DLD1 (cell line): Measurements from ENCODE around the gene PRDM7.
"Not testable (repeated sequence)": the region's sequence is repeated elsewhere in the genome, so short reads cannot be mapped to it uniquely, and the experiment has no call there.

Source experiments
- in situ Hi-C: cut with HindIII; loops from 2 replicates; pipeline ENCODE4 v1.10.0; 2017; ENCODE audit warnings: low sequenced_read_pairs

PRDM7 gene

DNA sequence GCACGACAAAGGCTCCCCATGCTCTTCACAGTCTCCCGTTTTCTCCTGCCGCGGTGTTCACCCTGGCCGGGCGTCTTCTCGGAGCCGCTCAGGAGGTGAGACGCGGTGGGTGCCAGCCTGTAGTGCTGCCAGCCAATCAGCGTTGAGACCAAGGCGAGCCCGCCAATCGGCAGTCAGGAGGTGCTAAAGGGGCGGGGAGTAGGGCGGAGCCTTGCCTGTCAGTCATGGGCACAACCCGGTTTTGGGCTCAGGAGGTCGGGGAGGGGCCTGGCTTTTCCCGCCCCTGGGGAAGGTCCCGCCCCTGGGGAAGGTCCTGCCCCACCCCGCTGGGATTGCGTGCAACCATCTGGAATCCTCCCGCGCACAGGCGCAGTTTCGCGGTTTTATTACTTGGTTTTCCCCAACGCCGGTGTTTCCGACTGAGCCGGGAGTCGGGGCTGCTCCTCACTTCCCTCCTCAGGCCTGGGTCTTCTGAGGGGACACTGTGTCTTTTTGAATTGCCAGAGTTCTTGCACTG lies at the start of gene PRDM7:
TSS of gene PRDM7 (minus strand) at position 92 of the 517 bp plus-strand sequence. CDS start 1,421 bp downstream, outside the sequence.
- in situ Hi-C loops = no loop called here

DNA sequence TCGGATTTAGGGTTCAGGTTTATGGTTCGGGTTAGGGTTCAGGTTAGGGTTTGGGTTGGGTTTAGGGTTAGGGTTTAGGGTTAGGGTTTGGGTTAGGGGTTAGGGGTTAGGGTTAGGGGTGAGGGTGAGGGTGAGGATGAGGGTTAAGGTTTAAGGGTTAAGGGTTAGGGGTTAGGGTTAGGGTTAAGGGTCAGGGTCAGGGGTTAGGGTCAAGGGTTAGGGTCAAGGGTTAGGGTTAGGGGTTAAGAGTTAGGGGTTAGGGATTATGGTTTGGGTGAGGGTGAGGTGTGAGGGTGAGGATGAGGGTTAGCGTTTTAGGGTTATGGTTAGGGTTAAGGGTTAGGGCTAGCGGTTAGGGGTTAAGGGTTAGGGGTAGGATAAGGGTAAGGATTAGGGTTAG lies 44.7 kb upstream of the PRDM7 start:
- in situ Hi-C loops = not testable (repeated sequence)

DNA sequence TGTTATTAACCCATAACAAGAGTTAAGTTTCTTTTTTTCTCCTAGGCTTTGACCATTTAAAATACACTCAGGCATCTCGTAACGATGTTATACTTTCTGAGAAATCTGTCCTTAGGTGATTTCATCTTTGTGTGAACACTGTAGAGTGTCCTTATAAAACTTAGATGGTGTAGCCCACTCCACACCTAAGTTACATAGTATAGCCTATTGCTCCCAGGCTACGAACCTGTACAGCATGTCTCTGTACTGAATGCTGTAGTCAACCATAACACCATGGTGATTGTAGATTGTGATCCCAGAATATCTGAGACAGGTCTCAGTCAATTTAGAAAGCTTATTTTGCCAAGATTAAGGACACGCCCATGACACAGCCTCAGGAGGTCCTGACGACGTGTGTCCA lies 30.5 kb upstream of the PRDM7 start:
- in situ Hi-C loops = not testable (repeated sequence)

DNA sequence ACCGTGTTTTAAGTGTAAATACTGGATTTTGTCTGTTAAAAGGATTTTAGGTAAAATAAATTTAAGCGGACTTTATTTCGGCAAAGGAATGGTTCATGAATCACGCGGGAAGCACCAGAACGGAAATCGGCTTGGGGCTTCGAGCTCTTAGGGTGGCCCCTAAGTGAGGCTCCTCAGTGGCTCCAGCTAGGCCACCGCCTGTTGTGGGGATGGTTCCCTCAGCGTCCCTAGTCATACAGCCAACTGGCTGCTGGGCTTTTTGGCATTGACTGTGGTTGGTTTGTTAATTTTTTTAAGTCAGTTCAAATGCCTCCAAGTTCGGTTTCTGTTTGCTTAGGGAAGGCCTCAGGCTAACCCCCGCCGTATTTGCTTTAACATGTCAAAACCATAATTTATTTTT lies 29.9 kb upstream of the PRDM7 start:
- in situ Hi-C loops = not testable (repeated sequence)

DNA sequence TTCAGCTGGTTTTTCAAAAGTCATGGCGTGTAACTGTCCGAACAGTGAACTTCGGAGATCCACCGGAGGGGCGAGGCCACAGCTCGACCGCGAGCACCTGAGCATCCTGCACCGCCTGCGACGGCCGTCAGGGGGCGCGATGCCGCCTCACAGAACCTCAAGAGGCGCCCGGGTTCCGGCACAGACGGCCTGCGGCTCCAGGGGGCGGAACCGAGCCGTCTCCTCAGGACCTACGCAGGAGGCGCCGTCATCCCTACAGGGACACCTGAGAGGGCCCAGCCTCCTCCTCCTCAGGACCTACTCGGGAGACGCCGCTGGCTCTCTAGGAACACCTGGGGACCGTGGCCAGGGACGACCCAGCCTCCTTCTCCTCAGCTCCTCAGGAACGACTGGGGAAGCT lies 29.1 kb upstream of the PRDM7 start:
- in situ Hi-C loops = not testable (repeated sequence)

DNA sequence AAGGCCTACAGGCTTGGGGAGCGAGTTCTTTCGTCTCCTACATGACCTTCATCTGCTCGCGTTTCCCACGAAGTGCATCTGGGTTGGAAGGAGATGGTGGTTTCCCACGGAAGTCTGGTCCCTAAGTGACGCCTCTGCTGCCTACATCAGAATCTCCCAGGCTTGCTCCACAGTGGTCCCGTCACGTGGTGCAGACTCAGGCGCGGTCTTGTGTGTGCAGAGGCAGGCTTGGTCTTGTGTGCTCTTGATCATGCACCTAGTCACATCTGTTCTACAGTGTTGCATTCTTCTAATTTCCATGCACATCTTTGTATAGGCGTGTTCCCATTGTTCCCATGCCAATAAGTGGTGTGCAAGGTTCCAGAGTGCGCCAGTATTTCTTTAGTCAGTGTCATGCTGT lies 27.6 kb upstream of the PRDM7 start:
- in situ Hi-C loops = not testable (repeated sequence)

DNA sequence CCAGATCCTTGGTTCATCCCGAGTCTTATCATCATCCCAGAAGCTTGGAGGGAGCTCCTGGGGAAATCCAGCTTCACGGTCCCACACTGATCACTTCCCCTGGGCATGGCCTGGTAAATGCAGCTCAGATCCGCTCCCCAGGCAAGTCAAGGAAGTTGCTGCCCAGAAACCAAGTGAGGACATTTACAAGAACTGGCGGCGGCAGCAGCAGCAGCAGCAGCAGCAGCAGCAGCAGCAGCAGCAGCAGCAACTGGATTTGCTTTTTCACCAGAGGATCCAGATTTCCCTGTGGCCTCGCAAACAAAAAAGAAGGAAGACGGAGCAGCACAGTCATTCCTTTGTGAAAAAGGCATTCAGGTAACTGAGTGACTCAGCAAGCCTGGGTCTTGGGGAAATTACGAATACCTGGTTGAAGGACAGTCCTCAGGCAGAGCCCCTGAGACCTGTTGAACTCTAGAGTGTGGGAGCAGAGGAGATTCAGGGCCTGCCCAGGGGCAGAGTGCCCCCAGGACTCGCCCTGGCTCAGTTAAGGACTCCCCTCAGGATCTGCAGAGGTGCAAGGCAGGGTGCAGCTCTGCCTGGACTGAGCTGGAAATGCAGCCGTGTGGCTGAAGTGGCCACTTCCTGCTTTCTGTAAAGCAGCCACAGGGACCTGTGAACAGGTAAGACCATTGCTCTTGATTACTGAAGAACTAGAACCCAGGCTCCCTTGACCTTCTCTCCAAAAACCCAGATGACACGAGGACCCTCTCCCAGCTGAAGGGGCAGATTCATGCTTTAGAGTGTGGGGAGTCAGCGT lies 25.2 kb upstream of the PRDM7 start:
- in situ Hi-C loops = not testable (repeated sequence)

DNA sequence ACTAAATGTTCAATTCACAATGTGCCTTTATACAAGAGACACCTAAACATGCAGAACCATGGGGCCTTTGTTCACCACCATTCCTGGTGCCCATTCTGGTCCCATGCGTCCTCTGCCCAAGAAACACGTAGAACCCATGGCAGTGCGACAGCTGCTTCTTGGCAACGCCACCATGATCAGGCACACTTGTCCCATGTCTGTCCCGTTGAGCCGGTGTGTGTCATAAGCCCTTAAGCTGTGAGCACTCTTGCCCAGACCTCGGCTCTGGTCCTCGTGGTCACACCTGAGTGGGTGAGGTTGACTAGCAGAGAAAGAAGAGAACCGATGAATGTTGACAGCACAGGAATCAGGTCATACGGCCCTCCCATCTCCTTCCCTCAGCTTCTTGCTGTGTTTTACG lies 24.2 kb upstream of the PRDM7 start:
- in situ Hi-C loops = not testable (repeated sequence)

DNA sequence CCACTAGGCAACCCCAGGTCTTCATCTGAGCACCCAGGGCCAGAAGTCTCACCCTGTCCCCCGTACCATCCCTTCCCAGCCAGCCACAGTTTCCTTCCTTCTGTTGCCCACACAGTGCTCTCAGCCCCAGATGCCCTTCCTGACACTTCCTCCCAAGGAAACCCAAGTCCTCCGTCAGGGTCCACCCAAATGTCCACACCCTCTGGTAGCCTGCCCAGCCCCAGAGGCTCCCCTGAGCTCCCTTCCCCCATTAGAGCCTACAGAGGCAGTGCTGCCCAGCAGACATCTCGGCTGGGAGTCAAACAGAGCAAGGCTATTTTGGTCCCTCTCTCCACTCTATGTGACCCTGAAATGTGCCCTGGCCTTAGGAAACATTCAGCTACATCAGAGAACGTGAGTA lies 23.7 kb upstream of the PRDM7 start:
- in situ Hi-C loops = not testable (repeated sequence)

DNA sequence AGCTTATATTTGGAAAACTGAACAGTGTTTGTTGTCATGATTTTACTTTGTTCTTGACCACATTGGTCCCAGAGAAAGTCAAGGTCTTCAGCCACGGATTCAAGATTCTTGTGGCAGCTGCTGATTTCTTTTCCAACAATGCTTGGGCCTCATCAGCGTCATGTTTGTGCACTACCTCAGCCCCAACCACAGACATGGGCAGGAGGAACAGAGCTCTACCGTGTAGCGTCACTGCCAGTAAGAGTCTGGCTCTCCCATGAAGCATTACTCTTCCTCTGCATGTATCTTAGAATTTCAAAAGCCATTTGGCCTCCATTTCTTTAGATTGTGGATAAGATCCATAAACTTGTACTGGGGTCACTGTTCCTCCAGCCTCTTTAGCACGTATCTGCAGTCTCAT lies 23.1 kb upstream of the PRDM7 start:
- in situ Hi-C loops = not testable (repeated sequence)

DNA sequence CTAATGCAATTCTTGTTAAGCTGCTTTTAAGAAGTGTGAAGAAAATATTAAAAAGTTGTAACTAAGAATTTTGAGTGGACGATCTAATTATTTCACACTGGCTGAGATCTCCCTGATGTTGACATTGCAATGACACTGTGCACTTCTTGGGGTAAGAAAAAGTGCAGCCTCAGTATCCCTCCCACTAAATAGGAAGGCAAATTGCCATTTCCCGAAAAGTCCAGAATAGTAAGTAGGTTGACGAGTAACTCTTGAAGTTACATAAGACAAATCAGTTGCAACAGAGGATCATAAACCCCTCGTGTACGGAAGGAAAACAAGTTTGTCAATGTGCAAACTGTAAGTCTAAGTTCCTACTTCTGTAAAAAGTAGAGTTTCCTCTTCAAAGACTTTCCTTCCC lies 21.8 kb upstream of the PRDM7 start:
- in situ Hi-C loops = not testable (repeated sequence)

DNA sequence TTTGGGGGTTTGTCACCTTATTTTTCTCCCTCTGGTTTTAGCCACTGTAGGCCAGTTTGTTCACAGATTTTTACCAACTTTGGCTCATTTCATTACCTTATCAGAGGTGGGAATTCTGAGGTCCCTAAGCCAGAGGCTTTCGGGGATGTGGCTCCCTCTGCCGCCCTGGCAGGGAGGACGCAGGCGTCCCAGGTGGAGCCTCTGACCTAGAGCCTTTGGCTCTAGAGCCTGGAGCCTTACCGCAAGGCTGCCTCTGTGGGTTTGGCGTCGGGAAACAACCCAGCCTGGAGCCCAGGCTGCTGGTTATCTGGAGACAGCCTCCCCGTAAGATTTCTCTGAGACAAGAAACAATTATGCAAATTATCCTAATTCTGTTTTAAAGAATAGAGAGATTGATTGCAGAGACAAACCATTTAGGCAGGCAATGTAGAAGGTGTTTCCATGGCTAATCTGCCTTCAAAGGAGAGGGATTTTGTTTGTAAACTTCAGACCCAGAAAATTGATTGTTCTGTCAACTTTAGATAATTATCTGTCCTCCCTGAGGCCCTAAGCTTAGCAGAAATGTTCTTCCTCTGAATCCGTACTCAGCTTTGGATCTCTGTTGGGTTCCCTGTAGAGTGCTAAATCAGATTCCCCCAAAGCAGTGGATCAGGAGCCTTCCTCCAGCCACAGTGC lies 20.0 kb upstream of the PRDM7 start:
- in situ Hi-C loops = not testable (repeated sequence)

DNA sequence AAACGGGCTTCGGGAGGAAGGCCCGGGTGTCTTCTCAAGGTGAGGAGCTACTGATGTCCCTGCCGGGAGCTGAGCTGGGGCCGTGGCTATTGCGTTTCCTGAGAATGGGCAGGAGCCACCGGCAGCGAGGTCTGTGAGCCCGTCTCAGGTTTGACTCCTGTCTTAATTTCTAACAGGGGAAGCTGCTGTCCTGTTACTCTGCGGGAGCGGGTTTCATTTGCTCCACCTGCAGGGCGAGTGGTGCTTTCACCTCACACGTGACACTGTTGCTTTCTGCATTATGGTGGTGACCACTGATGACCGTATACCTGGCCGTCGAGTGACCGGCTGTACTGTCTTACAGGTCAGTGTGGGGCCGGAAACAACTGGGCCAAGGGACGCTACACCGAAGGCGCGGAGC lies 17.7 kb upstream of the PRDM7 start:
- in situ Hi-C loops = not testable (repeated sequence)

DNA sequence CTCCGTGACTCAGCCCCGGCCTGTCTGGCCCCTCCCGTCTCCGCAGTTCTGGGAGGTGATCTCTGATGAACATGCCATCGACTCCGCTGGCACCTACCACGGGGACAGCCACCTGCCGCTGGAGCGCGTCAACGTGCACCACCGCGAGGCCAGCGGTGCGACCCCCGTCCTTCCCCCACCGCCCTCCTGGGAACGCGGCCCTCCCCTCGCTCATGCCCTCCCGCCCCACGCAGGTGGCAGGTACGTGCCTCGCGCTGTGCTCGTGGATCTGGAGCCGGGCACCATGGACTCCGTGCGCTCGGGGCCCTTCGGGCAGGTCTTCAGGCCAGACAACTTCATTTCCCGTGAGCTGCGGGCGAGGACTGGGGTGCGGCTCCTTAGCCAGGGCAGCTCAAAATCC lies 17.2 kb upstream of the PRDM7 start:
- in situ Hi-C loops = not testable (repeated sequence)

DNA sequence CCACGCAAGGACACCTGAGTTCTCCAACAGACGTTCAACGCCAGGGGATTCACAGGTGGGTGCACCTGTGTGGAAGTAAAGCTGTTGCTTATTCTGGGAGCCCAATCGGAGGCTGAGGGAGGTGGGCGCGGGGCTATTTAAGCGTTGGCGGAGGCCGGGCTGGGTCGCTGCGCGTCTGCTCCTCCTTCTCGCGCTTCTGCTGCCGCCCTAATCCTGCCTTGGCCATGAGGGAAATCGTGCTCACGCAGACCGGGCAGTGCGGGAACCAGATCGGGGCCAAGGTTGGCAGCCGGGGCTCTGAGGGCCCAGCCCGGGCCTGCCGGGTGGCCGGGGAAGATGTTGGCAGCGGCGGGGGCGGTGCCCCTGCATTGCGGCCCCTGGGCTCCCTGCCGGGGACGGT lies 16.7 kb upstream of the PRDM7 start:
- in situ Hi-C loops = not testable (repeated sequence)

DNA sequence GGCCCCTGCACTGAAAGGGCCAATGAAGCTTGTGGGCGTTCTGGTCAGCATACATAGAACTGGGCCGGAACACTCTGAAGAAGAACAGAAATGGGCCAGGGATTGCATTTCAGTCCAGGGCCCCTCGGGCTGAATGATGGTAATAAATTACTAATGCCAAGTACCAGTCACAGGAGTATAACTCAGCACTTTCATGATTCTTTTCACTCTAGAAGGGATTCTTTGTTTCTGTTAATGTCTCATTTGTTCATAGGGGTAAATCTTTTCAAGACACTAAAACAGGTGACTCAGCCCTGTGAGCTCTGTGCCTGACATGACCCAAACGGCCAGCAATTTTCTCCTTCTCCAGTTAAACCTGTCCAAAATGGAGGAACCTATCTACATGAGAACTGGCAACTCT lies 15.7 kb upstream of the PRDM7 start:
- in situ Hi-C loops = not testable (repeated sequence)

DNA sequence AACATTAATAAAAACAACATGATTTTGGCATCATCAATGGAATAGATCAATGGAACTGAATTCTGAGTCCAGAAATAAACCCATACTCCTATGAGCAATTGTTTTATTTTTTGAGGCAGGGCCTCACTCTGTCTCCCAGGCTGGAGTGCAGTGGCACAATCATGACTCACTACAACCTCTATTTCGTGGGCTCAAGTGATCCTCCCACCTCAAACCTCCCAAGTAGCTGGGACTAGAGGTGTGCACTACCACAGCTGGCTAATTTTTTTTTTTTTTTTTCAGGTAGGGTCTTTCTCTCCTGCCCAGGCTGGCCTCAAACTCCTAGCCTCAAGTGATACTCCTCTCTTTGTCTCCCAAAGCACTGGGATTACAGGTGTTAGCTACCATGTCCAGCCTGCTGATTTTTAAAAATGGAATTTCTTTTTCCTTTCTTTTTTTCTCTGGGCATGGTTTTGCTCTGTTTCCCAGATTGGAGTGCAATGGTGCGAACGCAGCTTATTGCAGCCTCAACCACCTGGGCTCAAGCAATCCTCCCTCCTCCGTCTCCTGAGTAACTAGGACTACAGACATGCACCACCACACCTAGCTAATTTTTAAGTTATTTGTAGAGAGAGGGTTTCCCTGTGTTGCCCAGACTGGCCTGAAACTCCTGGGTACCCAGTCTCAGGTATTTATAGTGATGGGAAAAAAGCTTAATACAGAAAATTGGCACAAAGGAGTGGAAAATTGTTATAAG lies 7.3 kb upstream of the PRDM7 start:
- in situ Hi-C loops = no loop called here

DNA sequence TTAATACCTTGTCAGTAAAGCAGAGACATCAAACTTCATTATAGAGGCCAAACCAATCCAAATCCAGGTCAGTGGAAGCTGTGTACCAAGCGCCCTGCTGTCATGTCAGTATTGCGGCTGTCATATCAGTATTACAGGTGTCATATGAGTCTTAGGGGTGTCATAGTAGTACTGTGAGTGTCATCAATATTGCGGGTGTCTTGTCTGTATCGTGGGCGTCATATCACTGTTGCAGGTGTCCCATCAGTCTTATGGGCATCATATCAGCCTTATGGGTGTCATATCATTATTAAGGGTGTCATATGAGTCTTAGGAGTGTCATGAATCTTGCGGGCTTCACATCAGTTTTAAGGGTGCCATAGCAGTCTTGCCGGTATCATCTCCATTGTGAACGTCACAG lies 6.0 kb upstream of the PRDM7 start:
- in situ Hi-C loops = no loop called here

DNA sequence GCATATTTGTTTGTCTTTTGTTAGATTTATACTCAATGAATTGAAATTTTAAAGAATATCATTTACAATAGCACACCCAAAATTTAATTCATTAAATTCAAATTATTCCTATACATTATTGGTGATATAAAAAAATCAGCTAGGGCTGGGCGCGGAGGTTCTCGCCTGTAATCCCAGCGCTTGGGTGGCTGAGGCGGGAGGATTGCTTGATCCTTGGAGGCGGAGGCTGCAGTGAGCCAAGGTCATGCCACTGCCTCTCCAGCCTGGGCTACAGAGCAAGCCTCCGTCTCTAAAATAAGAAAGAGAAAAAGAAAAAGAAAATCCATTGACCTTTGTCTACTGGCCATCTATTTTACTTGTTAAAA lies 4.5 kb upstream of the PRDM7 start:
- in situ Hi-C loops = no loop called here

DNA sequence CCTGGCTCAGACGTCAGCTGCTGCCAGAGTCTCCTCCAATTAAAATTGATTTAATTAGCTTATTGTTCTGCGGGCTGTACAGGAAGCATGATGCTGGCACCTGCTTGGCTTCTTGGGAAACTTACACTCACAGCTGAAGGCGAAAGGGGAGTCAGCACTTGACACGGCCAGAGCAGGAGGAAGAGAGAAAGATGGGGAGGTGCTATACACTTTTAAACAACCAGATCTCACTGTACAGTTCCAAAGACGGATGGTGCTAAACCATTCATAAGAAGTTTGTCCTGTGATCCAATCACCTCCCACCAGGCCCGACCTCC lies 1.4 kb upstream of the PRDM7 start:
- in situ Hi-C loops = no loop called here

DNA sequence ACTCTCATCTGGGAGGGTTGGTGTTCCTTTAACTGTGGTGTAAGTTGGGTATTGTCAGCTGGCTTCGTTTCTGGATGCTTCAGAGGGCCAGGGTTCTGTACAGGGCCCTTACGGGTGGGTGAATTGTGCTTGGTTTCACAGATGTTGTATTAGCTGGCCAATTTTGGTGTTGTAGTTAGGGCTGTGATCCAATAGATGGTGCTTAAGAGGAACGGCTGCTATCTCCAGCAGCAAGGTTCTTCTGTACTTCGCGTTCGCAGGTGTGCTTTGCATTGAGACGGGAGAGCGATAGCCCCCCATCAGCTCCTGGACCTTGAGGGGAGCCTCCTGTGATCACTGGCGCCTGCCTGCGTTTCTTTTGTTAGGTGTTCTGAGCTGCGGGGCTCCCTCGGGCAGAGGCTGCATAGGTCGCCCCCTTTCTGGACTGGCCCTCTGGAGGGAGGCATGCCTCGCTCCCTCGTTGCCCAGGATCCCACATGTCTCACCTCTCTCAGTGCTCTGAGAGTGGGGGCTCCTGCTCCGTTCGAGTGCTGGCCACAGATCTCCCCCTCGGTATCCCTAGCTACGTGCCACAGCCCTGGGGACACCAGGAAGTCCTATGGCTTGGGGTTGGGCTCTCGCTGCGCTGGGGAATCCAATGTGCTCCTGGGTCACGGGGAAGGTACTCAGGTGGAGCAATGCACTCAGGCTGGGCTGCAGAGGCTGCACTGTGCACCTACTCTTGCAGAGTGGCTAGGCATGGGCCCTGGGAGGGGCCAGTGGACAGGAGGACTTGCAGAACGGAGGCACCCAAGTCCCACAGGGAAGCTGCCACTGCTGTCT lies 837 bp upstream of the PRDM7 start:
- in situ Hi-C loops = no loop called here
